Activated T-helper 17 cell treated with anti-CD3 and anti-CD28 coated beads, Interleukin-2, amount 50 U/mL, for 72 hours (primary cell): ENCODE data around the gene ANKRD24. TPM values are rescaled to one million over a fixed set of nuclear protein-coding genes. Genes with fewer than 3 reads are reported as not detected.
"Not testable (repeated sequence)": the region's sequence is repeated elsewhere in the genome, so short reads cannot be mapped to it uniquely, and the experiment has no call there.

Experiments
- ATAC-seq: fragments of 150-1000 bp; cut with Tn5 transposase; replicated peaks from 2 replicates; pipeline ENCODE4 v1.10.0; 2021; ENCODE audit warnings: mild to moderate bottlenecking, moderate library complexity
- H3K27ac Mint-ChIP-seq: one replicate; pipeline ENCODE4 v1.8.0; 2022; ENCODE audit warnings: mixed read lengths
- H3K27me3 Mint-ChIP-seq: one replicate; pipeline ENCODE4 v1.8.0; 2022; ENCODE audit warnings: mixed read lengths
- H3K36me3 Mint-ChIP-seq: one replicate; pipeline ENCODE4 v1.8.0; 2022; ENCODE audit warnings: low read depth, mild to moderate bottlenecking, mixed read lengths
- H3K4me1 Mint-ChIP-seq: one replicate; pipeline ENCODE4 v1.8.0; 2022; ENCODE audit warnings: mixed read lengths
- H3K4me3 Mint-ChIP-seq: one replicate; pipeline ENCODE4 v1.8.0; 2022; ENCODE audit warnings: mild to moderate bottlenecking, mixed read lengths
- H3K9me3 Mint-ChIP-seq: one replicate; pipeline ENCODE4 v1.8.0; 2022; ENCODE audit warnings: mixed read lengths
- total RNA-seq, 2 donors: library from RNA; stranded (reverse); gene quantifications; one replicate each; pipeline ENCODE4 v1.2.3, GENCODE V29; 2022

ANKRD24 gene
- total RNA-seq, 2 donors from 2014 or later: 1.2 to 2.5 TPM

DNA sequence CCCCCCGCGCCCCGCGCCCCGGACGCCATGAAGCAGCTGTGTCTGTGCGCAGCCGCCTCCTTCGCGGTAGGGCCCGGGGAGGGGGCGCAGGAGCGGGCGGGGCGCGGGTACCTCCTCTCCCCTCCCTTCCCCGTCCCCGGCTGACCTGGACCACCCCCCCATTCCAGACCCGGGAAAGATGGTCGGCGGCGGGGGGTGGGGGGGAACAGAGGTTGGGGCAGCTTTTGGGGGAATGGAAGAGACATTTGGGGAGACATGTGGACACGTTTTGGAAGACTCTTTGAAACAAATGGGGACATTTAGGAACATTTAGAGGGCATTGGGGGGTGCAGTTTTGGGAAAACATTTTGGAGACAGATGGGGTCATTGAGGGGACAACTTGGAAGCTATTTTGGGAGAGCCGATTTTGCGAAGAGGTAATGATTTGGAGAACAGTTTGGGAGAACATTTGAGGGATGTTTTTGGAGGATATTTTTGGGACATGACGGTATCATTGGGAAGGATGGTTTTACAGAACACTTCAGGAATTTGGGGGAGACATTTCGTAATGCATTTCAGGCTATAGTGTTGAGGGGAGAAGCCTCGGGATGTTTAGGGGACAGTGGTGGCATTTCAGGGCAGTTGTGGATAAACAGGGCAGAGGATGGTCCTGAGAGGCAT, 16.1 kb downstream of the ANKRD24 start:
- Mint-ChIP-seq H3K27me3 (peaks cover 39% of the 10 kb centered on the region), H3K27ac (no peak overlapping the region), H3K4me1 (peaks cover 13% of the 10 kb centered on the region), H3K36me3 (no peaks in the 10 kb centered on the region), H3K4me3 (no peak overlapping the region), H3K9me3 (no peaks in the 10 kb centered on the region)
- no peak for ATAC-seq

DNA sequence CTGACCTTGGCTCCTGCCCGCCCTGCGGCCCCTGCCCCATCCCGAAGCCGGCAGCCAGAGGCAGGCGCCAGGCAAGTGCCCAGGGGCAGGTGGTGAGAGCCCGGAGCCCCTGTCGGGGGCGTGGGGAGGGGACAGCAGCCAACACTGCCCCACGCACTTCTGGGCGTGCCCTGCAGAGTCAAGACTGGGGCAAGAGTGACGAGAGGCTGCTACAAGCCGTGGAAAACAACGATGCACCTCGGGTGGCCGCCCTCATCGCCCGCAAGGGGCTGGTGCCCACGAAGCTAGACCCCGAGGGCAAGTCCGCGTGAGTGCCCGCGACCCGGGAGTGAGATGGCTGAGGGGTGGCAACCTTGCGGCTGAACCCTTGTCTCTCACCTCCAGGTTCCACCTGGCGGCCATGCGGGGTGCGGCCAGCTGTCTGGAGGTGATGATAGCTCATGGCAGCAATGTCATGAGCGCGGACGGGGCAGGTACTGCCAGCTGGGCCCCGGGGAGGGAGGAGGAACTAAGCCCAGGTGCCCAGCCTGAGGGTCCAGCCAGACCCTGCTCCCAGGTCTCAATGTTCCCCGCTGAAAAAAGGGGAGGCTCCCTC, 17.3 kb downstream of the ANKRD24 start:
- peaks cover 13% of the 10 kb centered on the region for H3K4me1 Mint-ChIP-seq
- ATAC-seq: no peak
- H3K4me3 Mint-ChIP-seq: no peak overlapping the region
- no peaks in the 10 kb centered on the region for H3K9me3 Mint-ChIP-seq
- H3K27me3 Mint-ChIP-seq: peaks cover 32% of the 10 kb centered on the region
- no peak overlapping the region for H3K27ac Mint-ChIP-seq
- no peaks in the 10 kb centered on the region for H3K36me3 Mint-ChIP-seq

DNA sequence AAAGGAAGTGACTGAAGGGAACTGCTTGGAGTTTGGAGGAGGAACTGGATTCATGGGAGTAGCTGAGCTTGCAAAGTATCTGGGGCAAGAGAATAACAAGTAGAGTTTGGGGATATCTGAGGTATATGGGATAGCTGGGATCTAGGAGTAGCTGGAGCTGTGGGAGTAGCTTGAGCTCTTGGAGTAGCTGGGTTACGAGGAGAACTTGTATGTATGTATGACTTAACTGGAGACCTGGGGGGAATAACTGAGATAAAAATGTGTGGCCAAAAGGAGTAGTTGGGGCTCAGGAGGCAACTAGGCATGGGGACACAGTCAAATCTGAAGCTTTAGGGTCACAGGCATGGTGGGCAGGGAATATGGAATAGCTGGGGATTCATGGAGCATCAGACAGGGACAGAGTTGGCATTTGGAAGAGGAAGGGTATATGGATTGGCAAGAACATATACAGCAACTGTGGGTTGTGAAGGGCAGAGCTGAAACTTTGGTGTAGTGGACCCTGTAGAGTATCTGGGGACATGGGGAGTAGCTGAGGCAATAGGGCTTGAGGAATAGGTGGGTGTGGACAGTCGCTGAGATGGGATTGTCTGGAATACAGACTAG, 18.6 kb downstream of the ANKRD24 start:
- peaks cover 26% of the 10 kb centered on the region for H3K27me3 Mint-ChIP-seq
- H3K9me3 Mint-ChIP-seq: no peaks in the 10 kb centered on the region
- H3K36me3 Mint-ChIP-seq: no peaks in the 10 kb centered on the region
- H3K27ac Mint-ChIP-seq: no peak overlapping the region
- H3K4me1 Mint-ChIP-seq: peaks cover 13% of the 10 kb centered on the region
- H3K4me3 Mint-ChIP-seq: no peak overlapping the region
- ATAC-seq: no peak

DNA sequence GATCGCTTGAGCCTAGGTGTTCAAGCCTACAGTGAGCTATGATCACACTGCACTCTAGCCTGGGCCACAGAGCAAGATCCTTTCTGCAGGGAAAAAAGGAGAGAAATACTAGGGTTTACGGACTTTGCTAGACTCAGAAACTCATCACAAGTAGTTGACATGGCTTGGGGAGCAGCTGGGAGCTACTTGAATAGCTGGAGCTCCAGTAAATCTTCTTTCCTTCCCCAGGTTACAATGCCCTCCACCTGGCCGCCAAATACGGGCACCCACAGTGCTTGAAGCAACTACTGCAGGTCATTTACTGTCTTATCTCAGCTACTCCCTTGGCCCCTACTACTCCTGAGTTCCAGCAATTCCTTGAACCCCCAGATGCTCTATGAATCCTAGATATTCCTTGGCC, 19.3 kb downstream of the ANKRD24 start:
- peaks cover 22% of the 10 kb centered on the region for H3K27me3 Mint-ChIP-seq
- no peaks in the 10 kb centered on the region for H3K9me3 Mint-ChIP-seq
- no peaks in the 10 kb centered on the region for H3K36me3 Mint-ChIP-seq
- no peak for ATAC-seq
- no peak overlapping the region for H3K27ac Mint-ChIP-seq
- no peak overlapping the region for H3K4me3 Mint-ChIP-seq
- peaks cover 13% of the 10 kb centered on the region for H3K4me1 Mint-ChIP-seq

DNA sequence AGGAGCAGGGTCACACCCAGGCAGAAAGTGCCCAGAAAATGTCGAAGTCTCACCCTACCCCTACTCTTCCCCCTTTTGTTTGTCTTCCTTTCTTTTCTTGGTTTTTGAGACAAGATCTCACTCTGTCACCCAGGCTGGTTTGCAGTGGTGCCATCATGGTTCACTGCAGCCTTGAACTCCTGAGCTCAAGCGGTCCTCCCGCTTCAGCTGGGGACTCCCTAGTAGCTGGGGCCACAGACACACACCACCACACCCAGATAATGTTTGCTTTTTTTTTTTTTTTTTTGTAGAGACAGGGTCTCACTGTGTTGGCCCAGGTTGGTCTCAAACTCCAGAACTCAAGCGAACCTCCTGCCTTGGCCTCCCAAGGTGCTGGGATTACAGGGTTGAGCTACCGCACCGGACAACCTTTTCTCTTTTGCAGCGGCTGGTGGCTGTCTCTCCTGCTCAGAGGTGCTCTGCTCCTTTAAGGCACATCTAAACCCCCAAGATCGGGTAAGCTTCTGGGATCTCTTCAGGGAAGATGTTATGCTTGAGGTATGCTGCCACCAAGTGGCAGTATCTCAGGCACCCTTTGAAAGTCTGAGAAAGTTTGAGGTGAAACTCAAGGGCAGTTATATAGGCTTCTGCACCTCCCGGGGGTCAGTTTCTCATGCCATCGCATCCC, 24.5 kb downstream of the ANKRD24 start:
- Mint-ChIP-seq H3K9me3 (no peaks in the 10 kb centered on the region), H3K36me3 (no peaks in the 10 kb centered on the region), H3K4me3 (no peak overlapping the region), H3K27ac (no peak overlapping the region), H3K4me1 (no peaks in the 10 kb centered on the region), H3K27me3 (no peaks in the 10 kb centered on the region)
- no peak for ATAC-seq

DNA sequence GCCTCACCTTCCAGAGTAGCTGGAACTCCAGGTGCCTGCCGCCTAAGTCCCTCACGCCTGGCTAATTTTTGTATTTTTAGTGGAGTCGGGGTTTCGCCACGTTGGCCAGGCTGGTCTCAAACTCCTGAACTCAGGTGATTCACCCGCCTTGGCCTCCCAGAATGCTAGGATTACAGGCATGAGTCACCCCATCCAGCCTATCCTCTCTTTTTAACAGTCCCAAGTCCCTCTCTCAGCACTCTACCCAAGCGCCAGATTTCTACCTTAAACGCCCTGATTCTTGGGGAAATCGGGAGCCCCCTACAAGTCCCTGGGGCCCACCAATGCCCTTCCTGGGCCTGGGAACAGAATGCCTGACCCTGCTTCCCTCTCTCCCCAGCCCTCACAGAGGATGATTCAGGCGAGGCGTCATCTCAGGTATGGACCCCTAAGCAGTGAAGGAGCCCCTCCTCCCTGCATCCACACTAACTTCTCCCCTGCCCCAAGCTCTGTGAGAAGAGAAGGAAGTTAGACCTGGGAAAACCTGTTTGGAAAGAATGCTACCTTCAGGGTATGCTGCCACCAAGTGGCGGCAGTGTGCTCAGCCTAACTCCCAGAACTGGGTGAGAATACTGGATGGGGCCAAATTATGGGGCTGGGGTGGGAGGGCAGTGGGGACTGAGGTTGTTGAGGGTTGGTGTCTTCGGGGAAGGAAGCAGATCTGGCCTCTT, 26.1 kb downstream of the ANKRD24 start:
- ATAC-seq: peak; percentile 37
- Mint-ChIP-seq H3K4me1 (no peaks in the 10 kb centered on the region), H3K9me3 (no peaks in the 10 kb centered on the region), H3K27ac (no peak overlapping the region), H3K27me3 (peaks cover 3% of the 10 kb centered on the region), H3K36me3 (no peaks in the 10 kb centered on the region), H3K4me3 (no peak overlapping the region)

DNA sequence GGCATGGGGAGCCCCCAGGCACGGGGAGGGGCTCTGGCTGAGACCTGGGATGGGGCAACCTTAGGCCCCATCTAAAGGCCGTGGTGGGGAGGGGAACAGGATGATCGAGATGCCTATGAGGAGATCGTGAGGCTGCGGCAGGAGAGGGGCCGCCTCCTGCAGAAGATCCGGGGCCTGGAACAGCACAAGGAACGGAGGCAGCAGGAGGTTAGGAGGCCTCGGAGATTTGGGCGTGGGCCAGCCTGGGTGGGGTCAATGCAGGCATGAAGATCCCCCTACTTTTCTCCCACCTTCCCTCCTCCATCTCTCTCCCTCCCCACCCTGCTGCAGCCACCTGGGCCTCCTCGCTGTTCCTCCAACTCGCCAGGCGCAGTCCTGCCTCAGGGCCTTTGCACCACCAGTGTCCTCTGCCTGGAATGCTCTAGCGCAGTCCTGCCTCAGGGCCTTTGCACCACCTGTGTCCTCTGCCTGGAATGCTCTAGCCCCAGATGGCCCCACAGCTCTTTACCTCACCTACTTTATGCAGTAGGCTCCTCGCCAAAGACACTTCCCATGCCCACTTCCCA, 27.8 kb downstream of the ANKRD24 start:
- no peak overlapping the region for H3K4me3 Mint-ChIP-seq
- no peaks in the 10 kb centered on the region for H3K9me3 Mint-ChIP-seq
- H3K4me1 Mint-ChIP-seq: peaks cover 9% of the 10 kb centered on the region
- ATAC-seq: no peak
- H3K36me3 Mint-ChIP-seq: no peaks in the 10 kb centered on the region
- peaks cover 3% of the 10 kb centered on the region for H3K27me3 Mint-ChIP-seq
- no peak overlapping the region for H3K27ac Mint-ChIP-seq

DNA sequence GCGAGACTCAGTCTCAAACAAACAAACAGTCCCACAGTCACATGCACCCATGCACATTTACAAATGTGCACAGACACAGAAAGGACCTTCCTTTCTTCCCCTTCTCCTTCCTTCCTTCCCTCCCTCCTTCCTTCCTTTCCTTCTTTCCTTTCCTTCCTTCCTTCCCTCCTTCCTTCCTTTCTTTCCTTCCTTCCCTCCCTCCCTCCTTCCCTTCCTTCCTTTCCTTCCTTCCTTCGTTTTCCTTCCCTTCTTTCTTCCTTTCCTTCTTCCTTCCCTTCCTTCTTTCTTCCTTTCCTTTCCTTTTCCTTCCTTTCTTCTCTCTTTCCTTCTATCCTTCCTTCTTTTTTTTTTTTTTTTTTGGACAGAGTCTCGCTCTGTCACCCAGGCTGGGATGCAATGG, 30.6 kb downstream of the ANKRD24 start:
- Mint-ChIP-seq H3K36me3 (no peaks in the 10 kb centered on the region), H3K27ac (no peak overlapping the region), H3K4me3 (no peak overlapping the region), H3K4me1 (peaks cover 9% of the 10 kb centered on the region), H3K27me3 (peaks cover 3% of the 10 kb centered on the region), H3K9me3 (no peaks in the 10 kb centered on the region)
- no peak for ATAC-seq

DNA sequence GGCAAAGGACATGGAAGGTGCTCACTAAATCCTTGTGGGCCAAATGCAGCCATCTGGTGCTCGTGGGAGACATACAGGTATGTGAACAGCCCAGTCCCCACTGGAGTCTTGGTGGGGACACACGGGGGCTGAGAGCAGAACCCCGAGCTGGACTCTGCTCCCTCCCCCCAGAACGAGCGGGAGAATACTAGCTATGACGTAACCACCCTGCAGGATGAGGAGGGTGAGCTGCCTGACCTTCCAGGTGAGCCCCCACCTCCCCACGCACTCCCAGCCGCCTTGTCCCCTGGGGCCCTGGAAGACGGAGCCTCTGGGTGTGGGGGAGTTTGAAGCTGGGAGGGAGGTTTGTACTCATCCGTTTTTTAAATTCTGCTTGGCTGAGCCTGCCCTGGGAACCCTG, 33.3 kb downstream of the ANKRD24 start:
- Mint-ChIP-seq H3K27ac (no peak overlapping the region), H3K27me3 (peaks cover 3% of the 10 kb centered on the region), H3K36me3 (no peaks in the 10 kb centered on the region), H3K4me1 (peaks cover 9% of the 10 kb centered on the region), H3K9me3 (no peaks in the 10 kb centered on the region), H3K4me3 (no peak overlapping the region)
- no peak for ATAC-seq

DNA sequence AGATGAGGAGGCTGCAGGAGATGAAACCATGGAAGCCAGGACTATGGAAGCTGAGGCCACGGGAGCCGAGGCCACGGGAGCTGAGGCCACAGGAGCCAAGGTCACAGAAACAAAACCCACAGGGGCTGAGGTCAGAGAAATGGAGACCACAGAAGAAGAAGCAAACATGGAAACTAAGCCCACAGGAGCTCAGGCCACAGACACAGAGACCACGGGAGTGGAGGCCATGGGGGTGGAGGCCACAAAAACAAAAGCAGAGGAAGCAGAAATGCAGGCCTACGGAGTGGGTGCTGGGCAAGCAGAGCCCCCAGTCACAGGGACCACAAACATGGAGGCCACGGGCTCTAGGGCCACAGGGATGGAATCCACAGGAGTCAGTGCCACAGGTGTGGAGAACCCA, 34.4 kb downstream of the ANKRD24 start:
- ATAC-seq: no peak
- peaks cover 3% of the 10 kb centered on the region for H3K27me3 Mint-ChIP-seq
- peaks cover 9% of the 10 kb centered on the region for H3K4me1 Mint-ChIP-seq
- H3K9me3 Mint-ChIP-seq: no peaks in the 10 kb centered on the region
- H3K27ac Mint-ChIP-seq: no peak overlapping the region
- no peak overlapping the region for H3K4me3 Mint-ChIP-seq
- no peaks in the 10 kb centered on the region for H3K36me3 Mint-ChIP-seq

DNA sequence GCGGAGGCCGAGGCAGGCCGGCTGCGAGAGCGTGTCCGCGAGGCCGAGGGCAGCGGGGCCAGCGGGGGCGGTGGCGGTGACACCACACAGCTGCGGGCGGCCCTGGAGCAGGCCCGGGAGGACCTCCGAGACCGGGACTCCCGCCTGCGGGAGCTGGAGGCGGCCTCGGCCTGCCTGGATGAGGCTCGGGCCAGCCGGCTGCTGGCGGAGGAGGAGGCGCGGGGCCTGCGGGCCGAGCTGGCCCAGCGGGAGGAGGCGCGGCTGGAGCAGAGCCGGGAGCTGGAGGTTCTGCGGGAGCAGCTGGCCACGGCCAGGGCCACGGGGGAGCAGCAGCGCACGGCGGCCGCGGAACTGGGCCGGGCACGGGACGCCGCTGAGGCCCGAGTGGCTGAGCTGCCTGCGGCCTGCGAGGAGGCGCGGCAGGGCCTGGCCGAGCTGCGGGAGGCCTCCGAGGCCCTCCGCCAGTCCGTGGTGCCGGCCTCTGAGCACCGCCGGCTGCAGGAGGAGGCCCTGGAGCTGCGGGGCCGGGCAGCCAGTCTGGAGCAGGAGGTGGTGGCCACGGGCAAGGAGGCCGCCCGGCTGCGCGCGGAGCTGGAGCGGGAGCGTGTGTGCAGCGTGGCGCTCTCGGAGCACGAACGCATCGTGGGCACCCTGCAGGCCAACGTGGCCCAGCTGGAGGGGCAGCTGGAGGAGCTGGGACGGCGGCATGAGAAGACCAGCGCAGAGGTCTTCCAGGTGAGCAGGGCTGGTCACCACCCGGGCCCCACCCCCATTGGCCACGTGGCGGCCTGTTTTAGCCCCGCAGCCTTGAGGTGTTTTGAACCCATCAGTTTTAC, 35.2 kb downstream of the ANKRD24 start:
- no peak overlapping the region for H3K4me3 Mint-ChIP-seq
- no peak overlapping the region for H3K27ac Mint-ChIP-seq
- H3K4me1 Mint-ChIP-seq: peaks cover 9% of the 10 kb centered on the region
- H3K36me3 Mint-ChIP-seq: no peaks in the 10 kb centered on the region
- ATAC-seq: no peak
- no peaks in the 10 kb centered on the region for H3K27me3 Mint-ChIP-seq
- H3K9me3 Mint-ChIP-seq: no peaks in the 10 kb centered on the region

DNA sequence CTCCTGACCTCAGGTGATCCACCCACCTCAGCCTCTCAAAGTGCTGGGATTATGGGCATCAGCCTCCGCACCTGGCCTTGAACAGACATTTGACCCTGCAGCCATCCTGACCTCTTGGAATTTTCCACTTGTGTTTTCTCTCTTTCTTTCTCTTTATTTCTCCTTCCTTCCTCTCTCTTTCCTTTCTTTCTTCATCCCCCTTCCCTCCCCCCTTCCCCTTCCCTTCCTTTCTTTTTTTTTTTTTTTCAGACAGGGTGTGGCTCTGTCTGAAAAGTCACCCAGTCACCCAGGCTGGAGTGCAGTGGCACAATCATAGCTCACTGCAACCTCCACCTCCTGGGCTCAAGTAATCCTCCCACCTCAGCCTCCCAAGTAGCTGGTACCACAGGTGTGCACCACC, 36.0 kb downstream of the ANKRD24 start:
- not testable (repeated sequence) for H3K27me3 Mint-ChIP-seq, H3K36me3 Mint-ChIP-seq, H3K4me3 Mint-ChIP-seq, ATAC-seq, H3K27ac Mint-ChIP-seq, H3K9me3 Mint-ChIP-seq, H3K4me1 Mint-ChIP-seq

DNA sequence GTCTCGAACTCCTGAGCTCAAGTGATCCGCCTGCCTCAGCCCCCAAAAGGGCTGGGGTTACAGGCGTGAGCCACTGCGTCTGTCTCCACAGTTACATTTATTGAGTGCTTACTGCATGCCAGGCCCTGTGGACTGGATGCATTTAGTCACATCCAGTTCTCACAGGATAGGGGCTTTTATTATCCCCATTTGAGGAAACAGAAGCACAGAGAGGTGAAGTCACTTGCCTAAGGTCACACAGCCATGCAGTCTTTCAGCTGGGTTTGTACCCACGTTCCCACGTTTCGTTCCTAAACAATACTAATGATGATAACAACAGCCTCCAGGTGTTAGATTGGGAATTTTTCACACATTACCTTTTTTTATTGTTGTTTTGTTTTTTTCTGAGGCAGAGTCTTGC, 37.7 kb downstream of the ANKRD24 start:
- H3K27me3 Mint-ChIP-seq: no peaks in the 10 kb centered on the region
- no peaks in the 10 kb centered on the region for H3K4me1 Mint-ChIP-seq

DNA sequence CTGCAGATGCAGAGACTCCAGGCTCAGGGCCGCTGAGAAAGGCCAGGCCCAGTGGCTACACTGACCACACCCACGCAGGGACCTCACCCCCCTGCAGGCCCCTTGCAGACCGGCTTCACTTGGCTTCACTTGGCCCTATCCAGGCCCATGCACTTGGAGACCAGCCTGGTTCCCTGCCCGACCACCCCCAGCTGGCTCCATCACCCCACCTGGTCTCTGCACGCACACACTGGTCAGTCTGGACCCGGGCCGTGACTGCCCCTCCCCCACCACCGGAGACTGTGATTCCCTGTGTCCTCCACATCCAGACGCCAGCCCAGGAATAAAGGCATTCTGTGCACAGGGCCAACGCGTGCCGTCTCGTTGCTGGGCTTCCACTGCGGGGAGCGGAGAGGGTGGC, 42.0 kb downstream of the ANKRD24 start:
- Mint-ChIP-seq H3K27me3 (peaks cover 4% of the 10 kb centered on the region), H3K4me3 (no peak overlapping the region), H3K4me1 (no peaks in the 10 kb centered on the region), H3K9me3 (no peaks in the 10 kb centered on the region), H3K36me3 (no peaks in the 10 kb centered on the region), H3K27ac (no peak overlapping the region)
- ATAC-seq: no peak

More for the DNA sequence above, 37.7 kb downstream of the ANKRD24 start:
- H3K9me3 Mint-ChIP-seq: no peaks in the 10 kb centered on the region
- no peak for ATAC-seq
- no peak overlapping the region for H3K27ac Mint-ChIP-seq
- no peaks in the 10 kb centered on the region for H3K36me3 Mint-ChIP-seq
- no peak overlapping the region for H3K4me3 Mint-ChIP-seq
